Activated CD8-positive, alpha-beta memory T cell treated with anti-CD3 and anti-CD28 coated beads, Interleukin-2, amount 50 U/mL, for 1 hour (primary cell): ENCODE results near the gene CTTNBP2.

Source experiments
- DNase-seq: peaks from one replicate; pipeline ENCODE4 v3.0.0-alpha.2; 2020; ENCODE audit errors: extremely low read depth

Gene CTTNBP2

GRCh38 chr7:117825132-117825531 is 48.1 kb downstream of the CTTNBP2 start:
- DNase-seq, result no peak

GRCh38 chr7:117824592-117824991 is 48.6 kb downstream of the CTTNBP2 start:
- DNase-seq, result no peak

DNA sequence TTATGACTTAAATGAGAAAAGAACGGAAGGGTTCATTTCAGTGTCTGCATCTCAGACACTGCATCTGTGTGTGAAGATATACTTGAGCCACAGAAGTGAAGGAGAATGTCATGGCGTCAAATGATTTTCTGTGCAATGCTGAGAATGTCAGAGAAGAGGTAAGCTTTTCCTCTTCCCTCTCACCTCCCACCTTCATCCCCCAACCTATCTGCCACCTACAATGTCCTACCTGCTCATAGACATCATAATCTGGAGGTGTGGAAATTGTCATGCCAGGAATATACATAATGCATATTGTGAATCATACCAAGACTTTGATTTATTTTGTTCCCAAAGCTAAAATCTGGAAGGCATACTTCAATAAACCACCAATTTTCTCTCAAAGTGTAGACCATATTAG is 53.7 kb downstream of the CTTNBP2 start:
- no peak for DNase-seq

- DNase-seq, result no peak
Measured at GRCh38 chr7:117818232-117818631, 55.0 kb downstream of the CTTNBP2 start.

GRCh38 chr7:117816727-117817126 is 56.5 kb downstream of the CTTNBP2 start:
- DNase-seq, result no peak

DNA sequence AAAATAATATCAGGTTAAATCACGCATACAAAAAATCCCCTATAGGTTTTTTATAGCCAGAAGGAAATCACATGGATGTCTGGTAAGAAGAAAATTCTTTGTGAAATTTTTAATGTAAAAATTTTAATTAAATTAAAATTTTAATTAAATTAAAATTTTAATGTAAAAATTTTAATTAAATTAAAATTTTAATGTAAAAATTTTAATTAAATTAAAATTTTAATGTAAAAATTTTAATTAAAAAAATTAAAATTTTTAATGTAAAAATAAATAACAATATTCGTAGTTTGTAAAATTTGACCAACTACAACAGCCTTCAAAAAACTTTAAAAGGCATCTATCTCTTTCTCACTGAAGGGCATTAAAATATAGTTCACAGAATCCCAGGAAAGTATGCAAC is 61.5 kb downstream of the CTTNBP2 start:
- DNase-seq, result no peak

GRCh38 chr7:117810642-117811512 is 62.4 kb downstream of the CTTNBP2 start:
- DNase-seq, result no peak

DNA sequence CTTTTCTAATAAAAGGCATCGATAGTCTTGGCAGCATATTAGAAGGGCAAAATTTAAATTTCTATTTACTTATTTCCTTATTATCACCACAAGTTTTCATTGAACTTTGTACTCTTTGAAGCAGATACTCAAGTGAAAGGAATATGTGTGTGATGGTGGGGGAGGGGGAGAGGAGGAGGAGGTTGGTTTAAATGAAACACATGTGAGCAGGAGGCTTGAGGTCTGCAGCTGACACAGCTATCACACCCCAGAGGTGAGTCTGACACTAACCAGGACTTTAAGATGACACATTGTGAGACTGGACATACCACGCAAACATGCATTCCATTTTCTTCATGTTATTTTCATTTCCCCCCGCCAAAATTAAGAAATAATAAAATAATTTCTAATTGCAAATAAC is 63.3 kb downstream of the CTTNBP2 start:
- no peak for DNase-seq

DNA sequence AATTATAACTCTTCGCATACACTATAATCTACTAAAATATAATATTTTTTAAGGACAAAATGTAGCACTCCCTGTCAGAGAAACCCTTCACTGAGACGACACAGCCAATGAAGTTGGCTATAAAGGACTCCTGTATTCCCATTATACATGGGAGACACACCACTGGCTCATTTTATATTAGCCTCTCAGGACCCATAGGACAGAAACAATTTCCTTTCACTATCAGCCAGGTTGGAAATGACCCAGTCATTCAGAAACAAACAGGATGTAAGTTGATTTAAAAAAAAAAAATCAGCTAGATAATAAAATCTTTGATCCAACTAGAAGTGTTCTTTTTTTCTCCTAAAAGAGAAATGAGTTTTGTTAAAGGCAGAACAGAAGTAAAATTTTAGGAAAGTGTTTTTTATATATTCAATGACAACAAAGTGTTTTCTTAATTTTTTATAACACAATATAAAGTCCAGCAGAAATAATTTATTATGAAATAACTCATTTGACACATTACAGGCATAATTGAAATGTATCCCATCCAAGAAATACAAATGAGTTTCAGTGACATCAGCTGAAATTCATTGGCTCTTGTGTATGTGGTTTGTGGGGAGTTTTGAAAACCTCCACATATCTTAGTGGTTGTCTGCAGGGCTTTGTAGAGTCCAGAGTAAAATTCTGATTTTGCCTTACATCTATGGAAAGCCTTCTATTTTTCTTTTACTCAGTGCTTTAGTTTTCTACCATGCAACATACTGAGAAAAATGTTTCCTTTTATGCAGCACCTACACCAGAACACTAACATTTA is 64.1 kb downstream of the CTTNBP2 start:
- no peak for DNase-seq

- DNase-seq, result no peak
Measured at GRCh38 chr7:117808341-117808757, 64.9 kb downstream of the CTTNBP2 start.

DNA sequence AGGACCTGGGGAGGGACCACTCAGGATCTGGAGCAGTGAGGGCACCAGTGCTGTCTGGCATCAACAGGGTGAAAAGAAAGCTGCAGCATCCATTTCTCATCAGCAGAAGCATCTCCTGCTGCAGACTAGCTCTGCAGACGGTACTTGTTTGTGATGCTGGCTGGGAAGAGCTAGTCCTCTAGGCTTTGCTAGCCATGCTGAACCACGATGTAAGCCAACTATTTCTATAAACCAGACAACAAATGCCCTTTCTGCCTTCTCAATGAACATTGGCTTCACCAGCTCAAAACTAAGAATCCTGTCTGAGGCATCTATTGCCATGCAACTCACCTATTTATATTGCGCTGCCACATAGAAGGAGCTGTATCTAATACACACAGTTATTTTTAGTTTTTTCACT is 65.6 kb downstream of the CTTNBP2 start:
- DNase-seq, result no peak

DNA sequence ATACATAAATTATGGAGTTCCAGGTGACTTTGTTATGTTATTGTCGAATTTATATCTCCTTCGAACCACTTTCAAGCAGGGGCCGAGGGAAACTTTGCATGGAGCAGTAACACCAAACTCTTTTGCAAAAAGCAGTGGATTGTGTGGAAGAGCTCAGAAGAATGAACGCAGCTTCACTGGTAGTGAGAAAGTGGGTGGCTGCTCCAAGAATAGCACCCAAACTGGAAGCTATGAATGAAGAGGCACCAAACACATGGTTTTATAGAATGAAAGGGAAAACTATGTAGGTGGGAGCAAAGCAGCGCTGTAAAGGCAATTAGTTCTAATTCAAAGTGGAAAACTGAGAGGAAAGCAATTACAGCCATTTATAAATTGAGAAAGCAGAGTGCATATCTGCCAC is 67.2 kb downstream of the CTTNBP2 start:
- no peak for DNase-seq

DNA sequence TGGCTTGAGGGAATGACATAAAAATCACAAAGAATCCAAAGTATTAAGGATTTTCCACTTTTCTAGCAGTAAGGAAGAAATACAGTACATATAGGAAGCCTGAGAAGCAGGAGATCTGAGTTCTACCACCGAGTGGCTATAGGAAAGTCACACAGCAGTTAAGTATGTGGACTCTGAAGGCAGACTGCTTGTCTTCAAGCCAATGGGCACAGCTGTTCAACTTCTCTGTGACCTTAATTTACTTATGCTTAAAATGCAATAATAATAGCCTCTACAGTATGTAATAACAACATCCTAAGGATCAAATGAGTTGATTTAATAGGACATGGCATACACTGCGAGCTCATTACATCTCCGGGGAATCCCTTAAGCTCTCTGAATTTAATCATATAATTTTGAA is 68.0 kb downstream of the CTTNBP2 start:
- DNase-seq, result no peak

DNA sequence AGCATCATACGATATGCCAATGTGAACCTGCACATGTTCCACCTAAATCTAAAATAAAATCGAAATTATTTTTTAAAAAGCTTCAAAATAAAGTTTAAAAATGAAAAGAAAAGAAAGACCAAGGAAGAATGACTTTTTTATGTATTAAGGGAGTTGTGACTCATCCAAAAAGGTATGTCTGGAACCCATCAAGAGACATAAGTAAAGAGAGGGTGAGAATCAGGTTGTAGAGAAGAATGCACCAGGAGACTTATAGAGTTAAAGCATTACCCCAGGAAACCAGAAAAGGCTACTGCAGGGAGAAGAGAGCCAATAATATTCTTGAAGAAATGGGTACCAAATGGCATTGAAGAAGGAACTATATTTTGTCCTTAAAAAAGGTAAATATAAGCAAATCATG is 69.8 kb downstream of the CTTNBP2 start:
- no peak for DNase-seq

GRCh38 chr7:117802660-117803059 is 70.6 kb downstream of the CTTNBP2 start:
- no peak for DNase-seq

DNA sequence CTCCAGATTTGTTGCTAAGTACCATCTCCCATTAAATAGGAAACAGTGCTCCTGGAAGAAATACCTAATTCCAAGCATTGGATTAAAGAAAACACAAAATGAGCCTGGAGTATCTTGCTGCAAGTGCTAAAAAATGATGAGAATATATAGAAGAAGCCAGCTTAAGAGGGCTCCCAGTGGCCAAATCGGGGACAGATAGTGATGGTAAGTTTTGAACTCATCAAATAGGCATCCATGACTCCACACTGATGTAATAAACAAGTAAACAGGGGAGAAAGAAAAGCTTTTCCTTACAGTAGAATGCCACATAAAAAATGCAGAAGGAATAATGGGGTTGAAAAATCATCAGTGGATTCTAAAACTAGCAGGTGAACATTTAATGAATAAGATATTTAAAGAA is 72.4 kb downstream of the CTTNBP2 start:
- no peak for DNase-seq

GRCh38 chr7:117800406-117800805 is 72.8 kb downstream of the CTTNBP2 start:
- no peak for DNase-seq

DNA sequence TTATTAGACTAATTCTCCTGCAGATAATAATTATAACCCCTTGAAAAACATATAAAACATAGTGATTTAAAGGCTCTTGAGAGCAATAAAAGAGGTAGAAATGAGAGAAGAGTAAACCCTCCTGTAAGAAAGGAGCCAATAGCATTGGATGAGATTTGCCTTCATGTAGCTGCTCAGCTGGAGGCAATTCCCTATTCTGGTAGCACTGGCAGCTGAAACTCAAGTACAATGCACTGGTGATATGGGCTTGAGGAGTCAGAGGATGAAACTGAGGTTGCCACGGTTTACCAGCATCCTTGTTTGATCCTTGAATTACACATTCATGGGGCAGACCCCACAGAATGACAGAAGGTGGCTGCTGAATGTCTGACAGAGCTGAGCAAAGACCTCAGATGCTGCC is 76.4 kb downstream of the CTTNBP2 start:
- no peak for DNase-seq

GRCh38 chr7:117793976-117794375 is 79.3 kb downstream of the CTTNBP2 start:
- no peak for DNase-seq

DNA sequence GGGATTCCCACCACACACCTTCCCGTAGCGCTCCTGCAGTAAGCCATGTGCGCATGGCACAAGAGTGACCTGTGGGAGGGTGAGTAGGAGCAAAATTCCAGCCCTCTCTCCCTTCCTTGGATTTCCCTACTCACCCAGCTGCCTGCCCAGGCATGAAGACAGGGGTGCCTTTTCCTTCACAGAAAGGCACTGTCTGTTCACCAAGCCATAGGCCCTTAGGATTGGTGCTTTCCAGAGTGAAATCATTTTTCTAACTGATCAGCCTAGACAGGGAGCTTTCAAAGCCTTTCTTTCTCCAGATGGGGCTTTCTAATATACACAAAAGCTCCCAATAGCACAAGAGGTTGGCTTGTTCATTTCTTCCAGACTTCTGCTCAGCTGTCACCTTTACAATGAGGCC is 79.7 kb downstream of the CTTNBP2 start:
- no peak for DNase-seq

- no peak for DNase-seq
Measured at GRCh38 chr7:117791877-117792780, 81.1 kb downstream of the CTTNBP2 start.

- DNase-seq, result no peak
Measured at GRCh38 chr7:117790731-117791130, 82.5 kb downstream of the CTTNBP2 start.
